ENCODE data around the gene TMEM236.

TMEM236 gene

DNA sequence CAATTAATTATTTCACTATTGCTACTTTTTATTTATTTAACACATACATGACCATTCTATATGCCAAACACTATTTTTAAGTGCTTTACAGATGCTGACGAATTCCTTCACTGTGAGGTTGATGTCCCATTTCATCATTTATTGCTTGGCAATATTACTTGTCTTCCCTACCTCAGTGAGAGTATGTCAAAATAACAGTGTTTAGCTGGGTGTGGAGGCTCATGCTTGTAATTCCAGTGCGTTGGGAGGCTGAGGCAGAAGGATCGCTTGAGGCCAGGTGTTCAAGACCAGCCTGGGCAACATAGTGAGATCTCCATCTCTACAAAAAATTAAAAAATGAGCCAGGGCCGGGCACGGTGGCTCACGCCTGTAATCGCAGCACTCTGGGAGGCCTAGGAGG, 37.4 kb downstream of the TMEM236 start:
- DNase-seq = no peak

DNA sequence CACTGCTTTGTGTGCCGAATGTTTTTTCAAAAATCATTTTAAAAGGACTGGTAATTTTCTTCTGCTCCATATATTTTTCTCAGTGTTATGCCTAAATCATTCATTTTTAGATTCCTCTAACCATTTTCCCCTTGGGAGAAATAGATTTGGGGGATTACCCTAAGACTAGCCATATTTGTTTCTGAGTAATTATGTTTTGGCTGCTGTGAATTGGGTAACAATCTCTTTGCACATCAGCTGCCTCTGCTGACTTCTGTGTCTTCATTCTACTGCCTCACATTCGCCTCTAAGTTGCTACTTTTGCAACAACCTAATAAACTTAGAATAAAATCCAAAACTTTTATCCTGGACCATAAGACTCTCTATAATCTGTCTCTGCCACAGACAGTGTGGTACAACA, 38.6 kb downstream of the TMEM236 start:
- no peak for DNase-seq

DNA sequence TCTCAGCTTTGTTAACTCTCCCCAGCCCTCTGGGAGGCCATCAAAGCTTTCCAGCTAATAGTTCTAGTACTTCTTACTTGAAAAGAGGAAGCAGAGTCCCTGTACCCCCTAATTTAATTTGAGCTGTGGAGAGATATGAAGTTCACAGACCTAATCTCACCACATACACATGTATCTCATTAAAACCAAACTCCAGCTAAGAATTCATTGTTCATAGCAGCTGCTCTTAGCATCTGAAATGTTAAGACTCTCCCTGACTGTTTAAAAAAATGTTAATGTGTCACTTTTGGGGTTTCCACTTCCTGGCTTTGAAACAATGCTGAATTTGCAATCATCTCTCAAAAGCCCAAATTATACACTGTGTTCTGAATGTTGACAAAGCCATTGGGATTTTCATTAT, 41.0 kb downstream of the TMEM236 start:
- DNase-seq = no peak

DNA sequence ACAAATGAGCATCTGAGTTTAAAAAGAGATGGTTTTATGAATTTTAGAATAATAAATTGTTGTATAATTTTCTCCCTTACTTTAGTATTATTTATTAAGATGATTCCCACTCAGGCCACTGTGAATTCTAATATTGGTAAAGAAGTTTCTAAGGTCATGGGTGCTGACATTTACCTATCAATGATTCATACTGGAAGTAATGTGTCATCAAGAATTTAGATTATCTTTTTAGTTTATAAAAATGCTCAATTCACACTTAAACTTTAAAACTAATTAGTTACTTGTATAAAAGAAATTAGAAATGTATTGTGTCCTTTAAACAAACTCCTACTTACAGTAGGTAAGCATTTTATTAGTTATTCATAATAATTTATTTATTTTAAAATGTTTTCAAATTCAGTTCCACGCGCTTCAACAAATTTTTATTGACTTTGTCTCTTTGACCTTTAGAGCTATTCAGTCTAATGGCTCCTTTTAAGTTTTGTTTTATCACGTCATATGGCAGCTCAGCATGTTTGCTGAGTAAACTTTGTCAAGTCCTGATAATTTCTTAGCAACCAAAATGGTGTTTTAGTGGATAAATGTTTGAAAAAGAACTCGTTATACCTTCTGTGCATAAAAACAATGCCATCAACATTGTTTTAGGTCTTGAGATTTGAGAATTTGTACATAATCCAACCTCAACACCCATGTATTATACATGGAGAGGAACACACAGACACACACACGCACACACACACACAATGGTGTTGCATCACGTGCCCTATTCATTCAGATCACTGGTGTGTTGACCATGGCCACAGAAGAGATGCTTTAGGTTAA, 42.0 kb downstream of the TMEM236 start:
- no peak for DNase-seq

DNA sequence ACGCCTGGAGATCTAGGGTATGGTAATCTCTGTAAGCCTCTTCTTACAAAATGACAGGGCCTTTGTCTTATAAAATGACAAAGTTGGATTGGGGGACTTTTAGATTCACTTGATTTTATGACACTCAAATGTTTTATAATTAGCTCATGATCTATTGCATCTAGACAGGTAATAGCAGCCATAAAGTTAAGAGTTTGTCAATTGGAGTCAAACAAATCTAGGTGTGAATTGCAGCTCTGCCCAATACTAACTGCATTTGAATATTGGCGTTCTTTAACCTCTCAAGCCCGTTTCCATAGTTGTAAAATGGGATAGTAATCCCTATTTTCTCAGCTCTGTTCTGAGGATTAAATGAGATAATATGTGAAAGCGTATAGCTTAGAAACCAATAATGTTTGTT, 43.1 kb downstream of the TMEM236 start:
- DNase-seq = no peak

DNA sequence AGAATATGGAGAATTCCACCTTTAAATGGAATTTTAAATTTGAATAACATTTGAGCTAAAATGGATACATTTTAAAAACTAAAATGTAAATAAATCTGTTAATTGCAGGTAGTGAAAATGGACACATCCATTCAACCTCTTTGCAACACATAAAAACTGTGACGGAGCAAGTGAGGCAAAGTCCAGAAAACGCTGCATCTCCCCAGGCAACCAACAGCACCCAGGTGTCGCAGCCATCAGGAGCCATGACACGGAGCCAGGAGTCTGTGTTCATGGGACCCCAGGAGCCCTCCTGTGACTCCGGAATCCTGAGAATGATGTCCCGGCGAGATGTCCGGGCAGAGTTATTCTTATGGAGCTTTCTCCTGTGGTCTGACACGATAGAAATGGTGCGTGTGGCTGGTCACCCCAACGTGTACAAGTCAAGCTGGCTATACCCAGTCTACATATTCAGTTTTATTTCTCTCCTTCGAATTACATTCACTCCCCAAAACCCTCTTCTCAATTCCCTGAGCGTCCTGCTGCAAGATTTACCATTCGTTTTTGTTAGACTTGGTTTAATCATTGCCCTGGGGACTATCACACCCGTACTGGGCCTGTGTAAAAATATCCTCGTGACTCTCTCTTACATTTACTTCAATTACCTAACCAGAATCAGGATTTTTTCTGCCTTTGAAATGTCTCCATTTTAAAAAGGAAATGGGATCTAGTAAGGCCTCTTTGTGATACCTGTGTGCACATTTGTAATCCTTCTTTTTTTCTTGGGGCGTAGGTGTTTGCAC, 44.0 kb downstream of the TMEM236 start:
- no peak for DNase-seq

DNA sequence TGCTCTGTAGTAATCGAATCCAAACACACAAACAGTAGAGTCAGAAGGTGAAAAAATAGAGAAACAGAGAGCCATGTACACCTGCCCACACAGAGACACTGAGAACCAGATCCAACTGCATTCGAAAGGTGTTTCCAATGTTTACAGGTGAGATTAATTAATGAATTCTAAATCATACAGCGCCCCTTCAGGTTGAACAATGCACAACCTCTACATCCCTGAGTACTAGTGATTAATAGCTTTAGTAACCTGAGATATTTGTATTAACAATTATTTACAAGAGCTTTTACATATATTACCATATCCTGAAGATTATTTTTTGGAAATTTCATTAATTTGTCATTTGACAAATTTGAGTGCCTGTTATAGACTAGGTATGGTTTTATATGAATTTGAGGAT, 49.5 kb downstream of the TMEM236 start:
- DNase-seq = no peak

DNA sequence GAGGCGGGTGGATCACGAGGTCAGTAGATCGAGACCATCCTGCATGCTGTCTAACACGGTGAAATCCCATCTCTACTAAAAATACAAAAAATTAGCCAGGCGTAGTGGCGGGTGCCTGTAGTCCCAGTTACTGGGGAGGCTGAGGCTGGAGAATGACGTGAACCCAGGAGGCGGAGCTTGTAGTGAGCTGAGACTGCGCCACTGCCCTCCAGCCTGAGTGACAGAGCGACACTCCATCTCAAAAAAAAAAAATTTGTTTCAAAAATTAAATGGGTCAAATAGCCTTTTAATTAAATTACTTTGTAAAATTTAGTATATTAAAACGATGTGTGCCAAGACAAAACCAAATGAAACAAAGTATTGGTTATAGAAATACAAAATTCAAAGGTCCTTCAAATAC, 50.3 kb downstream of the TMEM236 start:
- no peak for DNase-seq

DNA sequence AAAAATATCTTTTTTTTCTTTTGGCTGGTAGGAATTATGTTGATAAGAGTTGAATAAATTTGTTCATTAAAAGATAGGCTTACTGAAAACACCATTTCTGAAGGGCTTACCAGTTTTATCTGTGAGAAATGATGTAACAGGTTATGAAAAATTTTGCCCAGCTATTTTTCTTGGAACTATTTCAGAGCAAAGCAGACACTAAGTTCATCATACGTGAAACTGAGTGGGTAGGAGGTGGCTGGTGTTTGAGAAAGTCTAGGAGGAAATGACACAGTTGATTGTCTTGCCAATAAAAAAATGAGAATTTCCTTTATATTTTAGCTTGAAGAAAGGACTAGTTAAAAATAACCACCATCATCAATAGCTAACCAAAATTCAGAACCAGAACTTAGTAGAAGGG, 51.0 kb downstream of the TMEM236 start:
- DNase-seq = peak; percentile 42

DNA sequence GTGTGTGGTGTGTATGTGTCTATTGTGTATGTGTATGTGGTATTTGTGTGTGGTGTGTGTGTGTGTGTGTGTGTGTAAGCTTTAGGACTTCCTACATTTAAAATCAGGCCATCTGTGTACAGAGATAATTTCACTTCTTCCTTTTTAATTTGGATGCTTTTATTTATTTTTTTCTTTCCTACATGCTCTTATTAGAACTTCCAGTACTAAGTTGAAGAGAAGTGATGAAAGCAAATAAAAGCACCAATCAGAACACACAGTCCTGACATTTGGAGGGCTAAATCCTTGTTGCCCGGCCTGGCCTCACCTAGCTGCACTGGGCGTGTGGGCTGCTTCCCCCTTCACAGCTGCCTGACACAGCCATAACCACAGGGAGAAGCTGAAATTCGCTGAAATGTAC, 53.3 kb downstream of the TMEM236 start:
- DNase-seq = no peak

DNA sequence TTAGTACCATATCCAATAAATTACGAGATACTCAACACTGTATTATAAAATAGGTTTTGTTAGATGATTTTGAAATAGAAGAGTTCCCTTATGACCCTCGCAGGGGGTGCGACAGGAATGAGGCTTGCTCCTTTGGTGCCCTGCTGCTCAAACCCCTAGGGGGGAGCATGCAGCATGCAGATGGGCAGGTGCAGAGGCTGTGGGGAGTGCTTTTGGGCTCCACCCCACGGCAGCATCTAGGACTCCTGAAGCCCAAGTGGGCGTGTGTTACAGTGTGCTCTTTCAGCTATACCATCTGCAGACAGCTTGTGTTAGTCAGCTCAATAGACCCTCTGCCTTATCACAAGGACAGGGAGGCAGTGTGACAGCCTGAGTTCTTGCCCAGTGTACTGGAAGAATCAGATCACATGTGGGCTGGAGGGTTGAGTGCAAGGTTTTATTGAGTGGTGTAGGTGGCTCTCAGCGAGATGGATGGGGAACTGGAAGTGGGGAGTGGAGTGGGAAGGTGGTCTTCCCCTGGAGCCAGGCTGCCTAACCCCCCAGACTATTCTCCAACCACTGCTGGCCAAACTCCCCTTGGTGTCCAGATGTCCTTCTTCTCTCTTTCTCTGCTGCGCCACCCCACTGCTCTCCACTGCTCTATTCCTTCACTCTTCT, 54.0 kb downstream of the TMEM236 start:
- peak; percentile 8 for DNase-seq

DNA sequence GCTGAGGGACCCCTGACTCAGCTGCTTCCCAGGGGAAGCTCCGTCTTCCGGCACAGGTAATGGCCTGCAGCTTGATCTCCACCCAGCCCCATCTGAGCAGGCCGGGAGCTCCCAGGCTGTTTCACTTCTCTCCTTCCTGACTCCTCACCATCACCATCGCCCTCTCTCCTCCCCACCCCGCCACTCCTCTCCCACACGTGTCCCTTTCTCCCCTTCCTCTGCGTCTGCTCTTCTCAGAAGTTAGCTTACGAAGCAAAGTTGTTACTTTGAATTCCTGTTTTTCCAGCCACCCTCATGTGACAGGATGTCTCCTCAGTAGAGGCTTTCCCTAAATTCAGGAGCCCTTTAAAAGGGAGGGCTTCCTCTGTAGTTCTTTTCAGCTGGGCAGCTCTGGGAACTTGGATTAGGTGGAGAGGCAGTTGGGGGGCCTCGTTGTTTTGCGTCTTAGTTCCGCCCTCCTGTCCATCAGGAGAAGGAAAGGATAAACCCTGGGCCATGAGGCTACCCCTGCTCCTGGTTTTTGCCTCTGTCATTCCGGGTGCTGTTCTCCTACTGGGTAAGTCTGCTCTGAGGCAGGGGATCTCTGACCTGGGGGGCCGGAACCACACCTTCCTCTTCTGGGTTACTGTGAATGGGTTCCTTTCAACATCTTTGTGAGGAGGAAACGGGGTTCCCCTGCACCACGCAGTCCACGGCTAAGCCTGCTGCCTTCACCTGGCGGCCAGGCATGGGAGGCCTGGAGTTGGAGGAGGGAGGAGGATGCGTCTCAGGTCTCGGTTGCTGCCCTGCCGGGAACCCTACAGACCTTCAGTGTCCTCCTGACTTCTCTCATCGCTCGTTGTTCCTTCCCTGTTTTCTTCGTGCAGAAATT, 57.2 kb downstream of the TMEM236 start, which contains the start of gene MRC1:
Gene MRC1 (plus strand): TSS at position 378 of the 871 bp plus-strand sequence. CDS start 118 bp downstream, at position 496.
- no peak for DNase-seq

DNA sequence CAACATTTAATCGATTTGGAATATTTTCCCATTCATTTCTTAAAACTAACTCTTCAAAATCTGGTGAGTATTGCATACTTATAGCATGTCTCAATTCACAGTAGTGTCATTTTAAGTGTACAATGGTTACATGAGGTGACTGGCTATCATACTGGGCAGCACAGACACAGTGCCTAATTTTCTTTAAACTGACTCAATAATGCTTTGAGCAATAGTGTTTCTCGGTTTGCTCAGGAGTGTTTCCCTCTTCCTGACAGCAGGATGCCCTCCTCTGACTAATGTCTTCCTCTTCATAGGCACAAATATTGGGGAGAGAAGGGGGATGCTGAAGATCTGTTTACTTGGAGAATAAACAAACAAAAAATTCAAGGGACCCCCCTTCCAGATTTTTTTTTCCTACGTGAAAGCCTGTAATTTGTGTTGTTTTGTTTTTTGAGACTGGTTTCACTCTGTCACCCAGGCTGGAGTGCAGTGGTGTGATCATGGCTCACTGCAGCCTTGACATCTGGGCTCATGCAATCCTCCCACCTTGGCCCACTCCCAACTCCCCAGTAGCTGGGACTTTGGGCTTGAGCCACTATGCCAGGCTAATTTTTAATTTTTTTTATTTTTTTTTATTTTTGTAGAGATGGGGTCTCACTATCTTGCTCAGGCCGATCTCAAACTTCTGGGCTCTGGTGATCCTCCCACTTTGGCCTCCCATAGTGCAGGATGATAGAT, 59.3 kb downstream of the TMEM236 start:
- peak; percentile 5 for DNase-seq

DNA sequence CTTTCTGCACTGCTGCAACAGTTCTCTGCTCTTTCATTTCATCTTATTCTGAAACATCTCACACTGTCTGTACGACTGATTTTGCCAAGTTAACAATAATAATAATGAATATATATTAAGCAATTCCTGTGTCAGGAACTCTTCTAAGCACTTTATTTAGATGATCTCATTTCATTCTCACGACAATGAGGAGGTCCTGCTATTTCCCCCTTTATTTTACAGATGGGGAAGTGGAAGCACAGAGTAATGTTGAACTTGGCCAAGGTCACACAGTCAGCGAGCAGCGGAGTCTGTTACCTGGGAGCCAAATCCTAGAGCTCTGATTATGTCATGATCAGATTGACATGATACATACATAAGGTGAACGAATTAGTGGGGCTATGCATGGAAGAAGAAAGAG, 63.0 kb downstream of the TMEM236 start:
- no peak for DNase-seq

DNA sequence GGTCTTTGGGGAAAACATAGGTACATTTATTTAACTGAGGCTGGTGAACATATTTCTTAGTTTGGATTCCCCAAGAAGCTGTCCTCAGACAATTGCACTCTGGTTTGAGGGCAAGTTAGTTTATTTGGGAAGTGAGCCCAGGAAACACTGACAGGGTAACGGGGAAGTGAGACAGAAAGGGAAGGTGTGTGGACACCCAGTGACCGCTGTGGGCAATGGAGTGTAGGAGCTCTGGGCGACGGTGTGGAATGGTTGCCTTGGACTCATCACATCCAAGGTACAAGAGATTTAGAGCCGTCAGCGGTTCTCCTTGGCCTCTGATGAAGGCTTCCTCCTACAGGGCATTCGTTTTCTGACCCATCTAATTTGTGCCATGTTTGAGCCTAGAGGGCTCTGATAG, 64.2 kb downstream of the TMEM236 start:
- DNase-seq = no peak

DNA sequence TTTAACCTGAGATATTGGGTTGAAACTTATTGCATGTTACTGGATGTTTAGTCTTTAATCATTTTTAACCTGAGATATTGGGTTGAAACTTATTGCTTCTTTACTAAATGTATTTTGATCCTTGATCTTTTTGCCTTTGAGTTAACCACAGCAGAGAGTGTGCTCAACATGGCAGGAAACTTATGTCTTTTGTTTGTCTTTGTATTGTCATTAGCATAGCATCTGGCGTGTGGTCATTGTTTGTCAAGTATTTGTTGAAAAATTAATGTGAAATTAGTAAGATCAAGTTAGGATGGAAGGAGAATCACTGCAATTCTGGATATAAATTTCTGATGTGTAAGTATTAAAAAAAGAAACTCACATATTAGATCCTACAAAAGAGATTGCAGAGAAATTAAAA, 65.3 kb downstream of the TMEM236 start:
- DNase-seq = no peak

DNA sequence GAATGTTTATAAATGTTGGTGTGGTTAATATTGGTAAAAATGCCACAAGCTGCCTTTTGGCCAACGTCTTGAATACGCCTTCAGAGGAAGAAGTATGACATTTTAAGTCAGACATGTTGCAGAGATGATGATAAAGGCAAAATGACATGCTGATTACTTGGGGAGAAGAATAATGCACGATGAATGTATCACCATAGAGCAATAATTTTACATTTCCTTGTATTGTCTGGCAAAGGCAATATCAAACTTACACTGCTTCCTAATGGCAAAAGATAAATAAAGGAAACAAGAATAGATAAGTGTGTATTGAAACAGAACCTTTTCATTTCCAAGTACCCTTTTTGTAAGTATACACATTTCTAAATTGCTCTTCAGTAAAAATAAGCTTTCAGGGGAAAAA, 65.8 kb downstream of the TMEM236 start:
- no peak for DNase-seq

DNA sequence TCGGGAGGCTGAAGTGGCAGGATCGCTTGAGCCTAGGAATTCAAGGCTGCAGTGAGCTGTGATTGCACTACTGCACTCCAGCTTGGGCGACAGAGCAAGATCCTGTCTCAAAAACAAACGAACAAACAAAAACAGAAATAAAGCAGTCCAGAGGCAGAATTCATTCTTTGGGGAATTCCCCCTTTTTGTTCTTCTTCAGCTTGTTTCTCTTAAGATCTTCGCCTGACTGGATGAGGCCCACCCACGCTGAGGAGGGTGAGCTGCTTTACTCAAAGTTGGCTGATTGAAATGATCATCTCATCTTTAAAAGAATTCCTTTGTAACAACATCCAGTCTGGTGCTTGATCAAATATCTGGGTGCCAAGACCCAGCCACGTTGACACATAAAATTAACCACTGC, 67.8 kb downstream of the TMEM236 start:
- DNase-seq = no peak

DNA sequence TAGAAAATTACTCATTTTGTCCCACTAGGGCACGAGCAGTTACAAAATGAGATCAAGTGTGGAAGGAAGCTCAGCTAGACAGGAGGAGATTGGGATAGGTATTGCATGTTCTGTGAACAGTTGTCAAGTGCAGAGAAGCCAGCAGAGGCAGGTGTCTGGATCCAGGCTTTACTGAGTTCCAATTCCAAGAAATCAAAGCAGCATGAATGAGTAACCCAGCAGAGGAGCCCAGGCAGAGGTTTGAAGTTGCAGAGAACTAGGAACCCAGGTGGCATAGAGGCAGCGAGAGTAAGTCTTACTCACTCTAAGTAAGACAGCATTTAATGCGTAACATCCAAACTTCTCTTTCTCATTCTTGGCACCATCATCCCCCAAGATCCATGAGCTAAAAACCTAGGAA, 68.9 kb downstream of the TMEM236 start:
- DNase-seq = no peak

DNA sequence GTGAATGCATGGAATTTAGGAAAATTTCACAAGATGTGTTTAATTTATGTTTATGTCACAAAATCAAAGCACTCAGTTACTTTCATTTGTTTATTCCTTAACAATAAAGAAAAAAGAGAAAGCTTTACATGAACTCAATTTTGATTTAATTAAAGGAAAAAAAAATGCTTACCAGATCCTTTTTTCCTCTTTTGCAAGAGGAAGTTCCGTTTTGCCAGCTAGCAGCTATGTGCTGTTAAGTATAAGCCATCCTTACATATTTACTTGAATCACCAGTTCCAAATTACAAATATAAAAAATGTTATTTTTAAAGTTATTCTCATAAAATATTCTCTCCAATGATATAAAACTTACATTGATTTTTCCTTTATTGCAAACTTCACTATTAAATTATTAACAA, 69.9 kb downstream of the TMEM236 start:
- no peak for DNase-seq

DNA sequence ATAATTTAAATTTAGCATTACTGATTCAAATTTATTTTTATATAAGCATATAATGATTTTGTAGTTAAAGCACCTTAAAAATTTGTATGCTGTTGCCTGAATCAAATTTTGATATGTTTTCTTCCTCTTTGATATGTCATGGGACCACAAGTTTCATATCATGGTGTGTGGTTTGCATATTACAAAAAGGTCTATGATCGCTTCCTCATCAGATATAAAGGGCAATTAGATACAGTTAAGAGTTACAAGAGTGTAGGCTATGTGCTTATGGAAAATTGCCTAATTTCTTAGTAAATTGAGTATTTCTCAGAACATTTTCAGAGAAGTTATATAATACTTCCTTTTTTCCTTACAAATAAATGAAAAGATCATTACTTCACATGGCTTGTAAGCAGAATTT, 79.3 kb downstream of the TMEM236 start:
- no peak for DNase-seq

DNA sequence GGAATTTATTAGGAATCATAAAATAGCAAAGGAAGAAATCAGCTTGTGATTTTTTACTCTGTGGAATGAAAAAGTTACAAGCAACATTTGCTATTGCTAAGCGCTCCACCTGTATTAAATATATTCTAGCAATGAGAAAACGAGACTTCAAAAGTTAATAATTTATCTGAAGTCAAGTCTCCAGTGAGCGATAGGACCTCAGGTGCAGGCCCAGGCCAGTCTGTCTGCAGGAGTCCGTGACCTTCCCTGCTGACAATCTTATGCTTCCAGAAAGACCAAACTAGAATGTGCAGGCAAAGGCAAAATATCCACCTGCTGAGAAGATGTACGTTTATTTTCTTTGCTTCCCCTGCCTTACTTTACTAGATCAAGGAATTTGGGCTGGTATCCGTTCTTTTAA, 79.9 kb downstream of the TMEM236 start:
- no peak for DNase-seq

Measured in EL (cell line).